ENCODE measurements around the gene ANKRD63.
A peak's percentile ranks its signal among the peaks of the same experiment; 100 is the strongest.

ANKRD63 gene

GRCh38 chr15:40266828-40267304 lies 16.0 kb downstream of the ANKRD63 start:
- POLR2A ChIA-PET = no interaction called here
- CTCF ChIA-PET = interaction anchor here (0.7 to 20.1 kb wide), 5 partner anchors 9 to 221 kb away, joined by 3 to 1718 read pairs (median 419); partner anchors contain the start of genes INAFM2, PAK6 and PLCB2
- peak; percentile 51 for DNase-seq (ENCODE audit: low read depth, low spot score)
- TF ChIP-seq CTCF (IDR thresholded peaks at IDR 0.05; ENCODE audit: insufficient read depth, low read length, missing control alignments) = no peak
- H3K4me3 ChIP-seq (ENCODE audit: low read depth, low read length) = no peak overlapping the region

DNA sequence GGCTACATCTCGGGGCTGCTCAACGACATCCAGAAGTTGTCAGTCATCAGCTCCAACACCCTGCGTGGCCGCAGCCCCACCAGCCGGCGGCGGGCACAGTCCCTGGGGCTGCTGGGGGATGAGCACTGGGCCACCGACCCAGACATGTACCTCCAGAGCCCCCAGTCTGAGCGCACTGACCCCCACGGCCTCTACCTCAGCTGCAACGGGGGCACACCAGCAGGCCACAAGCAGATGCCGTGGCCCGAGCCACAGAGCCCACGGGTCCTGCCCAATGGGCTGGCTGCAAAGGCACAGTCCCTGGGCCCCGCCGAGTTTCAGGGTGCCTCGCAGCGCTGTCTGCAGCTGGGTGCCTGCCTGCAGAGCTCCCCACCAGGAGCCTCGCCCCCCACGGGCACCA lies 17.0 kb downstream of the ANKRD63 start:
- H3K4me3 ChIP-seq (ENCODE audit: low read depth, low read length) = no peak overlapping the region
- ChIA-PET POLR2A (interaction anchor here (0.6 kb wide), 1 partner anchor 156 kb away, joined by 3 read pairs; no protein-coding TSS in a partner anchor), CTCF (interaction anchor here (1.0 to 20.1 kb wide), 3 partner anchors 10 to 220 kb away, joined by 5 to 1718 read pairs (median 419); partner anchors contain the start of gene PAK6)
- DNase-seq (ENCODE audit: low read depth, low spot score) = no peak
- no peak for TF ChIP-seq CTCF (IDR thresholded peaks at IDR 0.05; ENCODE audit: insufficient read depth, low read length, missing control alignments)

DNA sequence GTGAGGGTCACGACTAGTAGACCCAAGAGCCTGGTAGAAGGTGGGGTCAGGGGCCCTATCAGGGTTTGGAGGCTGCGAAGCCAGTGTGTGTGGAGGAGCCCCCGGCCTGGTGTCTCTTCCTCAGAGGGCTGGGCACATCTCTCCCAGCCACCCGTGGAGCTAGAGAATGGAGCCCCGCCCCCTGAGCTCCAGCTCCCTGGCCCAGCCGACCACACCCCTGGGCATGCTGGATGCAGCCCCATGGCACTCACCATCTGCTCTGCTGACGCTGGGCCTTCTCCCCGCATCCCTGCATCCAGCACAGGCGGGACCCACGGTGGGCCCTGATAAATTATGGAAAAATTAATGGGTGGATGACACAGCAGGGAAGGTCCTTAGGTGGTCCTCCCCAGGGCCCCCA lies 17.5 kb downstream of the ANKRD63 start:
- POLR2A ChIA-PET = interaction anchor here (0.6 kb wide), 1 partner anchor 156 kb away, joined by 3 read pairs; no protein-coding TSS in a partner anchor
- CTCF ChIA-PET = interaction anchor here (2.7 to 20.1 kb wide), 3 partner anchors 10 to 44 kb away, joined by 7 to 1718 read pairs (median 419); partner anchors contain the start of gene PAK6
- no peak for TF ChIP-seq CTCF (IDR thresholded peaks at IDR 0.05; ENCODE audit: insufficient read depth, low read length, missing control alignments)
- no peak overlapping the region for H3K4me3 ChIP-seq (ENCODE audit: low read depth, low read length)
- DNase-seq (ENCODE audit: low read depth, low spot score) = no peak

- no peak for TF ChIP-seq CTCF (IDR thresholded peaks at IDR 0.05; ENCODE audit: insufficient read depth, low read length, missing control alignments)
- POLR2A ChIA-PET = no interaction called here
- no peak for DNase-seq (ENCODE audit: low read depth, low spot score)
- CTCF ChIA-PET = interaction anchor here (1.1 to 20.1 kb wide), 7 partner anchors 10 to 161 kb away, joined by 3 to 1718 read pairs (median 7); partner anchors contain the start of gene PAK6
- no peak overlapping the region for H3K4me3 ChIP-seq (ENCODE audit: low read depth, low read length)
Observed at GRCh38 chr15:40264321-40265153, 18.3 kb downstream of the ANKRD63 start.

GRCh38 chr15:40263024-40263754 lies 19.7 kb downstream of the ANKRD63 start:
- ChIA-PET CTCF (interaction anchor here (1.1 to 20.1 kb wide), 7 partner anchors 9 to 159 kb away, joined by 3 to 1718 read pairs (median 7); partner anchors contain the start of gene PAK6), POLR2A (interaction anchor here (0.7 kb wide), 1 partner anchor 10 kb away, joined by 3 read pairs; no protein-coding TSS in a partner anchor)
- no peak for TF ChIP-seq CTCF (IDR thresholded peaks at IDR 0.05; ENCODE audit: insufficient read depth, low read length, missing control alignments)
- no peak overlapping the region for H3K4me3 ChIP-seq (ENCODE audit: low read depth, low read length)
- DNase-seq (ENCODE audit: low read depth, low spot score) = no peak

Data from AG04449 (cell line).